ENCODE data around the gene RNF114.
A peak's percentile ranks its signal among the peaks of the same experiment; 100 is the strongest.

Gene RNF114

GRCh38 chr20:49904440-49905214, 31.6 kb upstream of the RNF114 start:
- DNase-seq = no peak

- no peak for DNase-seq
Observed at GRCh38 chr20:49905415-49906091, 30.6 kb upstream of the RNF114 start.

- no peak for DNase-seq
Observed at GRCh38 chr20:49906101-49906604, 30.0 kb upstream of the RNF114 start.

GRCh38 chr20:49906615-49907154, 29.5 kb upstream of the RNF114 start:
- no peak for DNase-seq

GRCh38 chr20:49907405-49908257, 28.6 kb upstream of the RNF114 start:
- no peak for DNase-seq

- no peak for DNase-seq
Observed at GRCh38 chr20:49908258-49908565, 28.0 kb upstream of the RNF114 start.

GRCh38 chr20:49909499-49910339, 26.5 kb upstream of the RNF114 start:
- no peak for DNase-seq

GRCh38 chr20:49910340-49910706, 25.9 kb upstream of the RNF114 start:
- no peak for DNase-seq

- no peak for DNase-seq
Observed at GRCh38 chr20:49913399-49914047, 22.7 kb upstream of the RNF114 start.

- DNase-seq = no peak
Observed at GRCh38 chr20:49914310-49915117, 21.7 kb upstream of the RNF114 start.

GRCh38 chr20:49915118-49915379, 21.1 kb upstream of the RNF114 start:
- DNase-seq = no peak

GRCh38 chr20:49915380-49916145, 20.6 kb upstream of the RNF114 start, which contains the start of gene SPATA2:
Gene SPATA2, minus strand, starts transcription at chr20:49915529. Its CDS starts 7,039 bp downstream, at chr20:49908490.
- peak; percentile 78 for DNase-seq

- DNase-seq = peak; percentile 16
Observed at GRCh38 chr20:49916146-49917002, 19.8 kb upstream of the RNF114 start.

- no peak for DNase-seq
Observed at GRCh38 chr20:49918446-49918845, 17.8 kb upstream of the RNF114 start.

- no peak for DNase-seq
Observed at GRCh38 chr20:49919009-49919408, 17.2 kb upstream of the RNF114 start.

GRCh38 chr20:49919461-49919860, 16.7 kb upstream of the RNF114 start:
- no peak for DNase-seq

- no peak for DNase-seq
Observed at GRCh38 chr20:49924247-49924646, 11.9 kb upstream of the RNF114 start.

GRCh38 chr20:49925901-49926454, 10.2 kb upstream of the RNF114 start:
- no peak for DNase-seq

All from NCI-H1694 (cell line).